Breast epithelium (tissue), 3 donors: ENCODE measurements around the gene CMKLR1.

Source experiments
- CTCF ChIP-seq, 3 donors: fragments of 450-650 bp; IDR thresholded peaks; one replicate each; pipeline ENCODE4 v1.5.1; 2016 to 2017; ENCODE audit warnings: antibody characterized with exemption in 3 of 3, mild to moderate bottlenecking in 3 of 3, moderate library complexity in 3 of 3
- POLR2A ChIP-seq: fragments of 450-650 bp; IDR thresholded peaks from one replicate; pipeline ENCODE4 v1.6.1; 2016; ENCODE audit warnings: antibody characterized with exemption, mild to moderate bottlenecking, moderate library complexity

- no peak for TF ChIP-seq CTCF (IDR thresholded peaks at IDR 0.05)
- TF ChIP-seq POLR2A: no peak
Measured at GRCh38 chr12:108375986-108376663, 37.0 kb upstream of the CMKLR1 start.
